Measurements from ENCODE around the gene TBCEL.

DNA sequence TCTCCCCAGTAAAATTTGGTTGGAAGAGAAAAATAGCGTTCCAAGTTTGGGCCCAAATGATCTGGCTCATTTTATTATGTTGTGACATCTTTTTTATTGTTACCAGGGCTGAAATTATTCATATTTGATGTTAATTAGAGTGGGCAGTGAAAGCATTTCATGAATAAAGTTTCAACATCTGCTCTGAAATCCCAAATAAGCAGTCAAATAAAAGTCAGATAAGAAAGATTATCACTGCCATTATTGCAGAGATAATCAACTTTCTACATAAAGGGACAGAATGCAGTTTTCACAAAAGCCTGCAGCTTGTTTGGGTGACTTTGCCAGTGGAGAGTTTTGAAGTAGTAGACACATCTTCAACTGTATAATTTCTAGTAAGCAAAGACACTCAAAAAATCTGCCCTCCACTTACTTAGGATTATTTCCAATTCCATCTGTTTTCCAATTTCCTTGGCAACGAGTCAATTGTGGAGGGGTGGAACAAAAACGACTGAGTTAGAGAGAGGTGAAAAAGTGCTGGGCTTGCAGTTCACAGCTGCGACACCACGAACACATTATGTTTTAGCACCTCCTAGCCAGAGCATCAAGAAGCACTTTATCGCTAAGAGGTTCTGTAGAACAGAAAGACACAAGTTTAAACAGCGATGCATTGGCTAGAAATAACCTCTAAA lies 86.1 kb downstream of the TBCEL start:
- TF ChIP-seq, protein P1, sequence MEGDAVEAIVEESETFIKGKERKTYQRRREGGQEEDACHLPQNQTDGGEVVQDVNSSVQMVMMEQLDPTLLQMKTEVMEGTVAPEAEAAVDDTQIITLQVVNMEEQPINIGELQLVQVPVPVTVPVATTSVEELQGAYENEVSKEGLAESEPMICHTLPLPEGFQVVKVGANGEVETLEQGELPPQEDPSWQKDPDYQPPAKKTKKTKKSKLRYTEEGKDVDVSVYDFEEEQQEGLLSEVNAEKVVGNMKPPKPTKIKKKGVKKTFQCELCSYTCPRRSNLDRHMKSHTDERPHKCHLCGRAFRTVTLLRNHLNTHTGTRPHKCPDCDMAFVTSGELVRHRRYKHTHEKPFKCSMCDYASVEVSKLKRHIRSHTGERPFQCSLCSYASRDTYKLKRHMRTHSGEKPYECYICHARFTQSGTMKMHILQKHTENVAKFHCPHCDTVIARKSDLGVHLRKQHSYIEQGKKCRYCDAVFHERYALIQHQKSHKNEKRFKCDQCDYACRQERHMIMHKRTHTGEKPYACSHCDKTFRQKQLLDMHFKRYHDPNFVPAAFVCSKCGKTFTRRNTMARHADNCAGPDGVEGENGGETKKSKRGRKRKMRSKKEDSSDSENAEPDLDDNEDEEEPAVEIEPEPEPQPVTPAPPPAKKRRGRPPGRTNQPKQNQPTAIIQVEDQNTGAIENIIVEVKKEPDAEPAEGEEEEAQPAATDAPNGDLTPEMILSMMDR (IDR thresholded peaks at IDR 0.05): no peak
- no peak for TF ChIP-seq POLR2AphosphoS5 (IDR thresholded peaks at IDR 0.05; ENCODE audit: low read depth, low read length)

All from Panc1 (cell line).